GM11168 (cell line): ENCODE data around the gene ABLIM3.
"Not testable (repeated sequence)": the region's sequence is repeated elsewhere in the genome, so short reads cannot be mapped to it uniquely, and the experiment has no call there.

Experiments used
- in situ Hi-C: fragments of 300-500 bp; cut with MboI; formaldehyde crosslinking; loops from one replicate; pipeline ENCODE4 v1.12.0; 2022; ENCODE audit warnings: low sequenced_read_pairs; ENCODE audit not compliant: unreplicated experiment

Gene ABLIM3

GRCh38 chr5:149181732-149182131 is 40.4 kb downstream of the ABLIM3 start:
- in situ Hi-C loops, result no loop called here

GRCh38 chr5:149182241-149182640 is 40.9 kb downstream of the ABLIM3 start:
- in situ Hi-C loops, result no loop called here

GRCh38 chr5:149185067-149185466 is 43.8 kb downstream of the ABLIM3 start:
- in situ Hi-C loops, result no loop called here

DNA sequence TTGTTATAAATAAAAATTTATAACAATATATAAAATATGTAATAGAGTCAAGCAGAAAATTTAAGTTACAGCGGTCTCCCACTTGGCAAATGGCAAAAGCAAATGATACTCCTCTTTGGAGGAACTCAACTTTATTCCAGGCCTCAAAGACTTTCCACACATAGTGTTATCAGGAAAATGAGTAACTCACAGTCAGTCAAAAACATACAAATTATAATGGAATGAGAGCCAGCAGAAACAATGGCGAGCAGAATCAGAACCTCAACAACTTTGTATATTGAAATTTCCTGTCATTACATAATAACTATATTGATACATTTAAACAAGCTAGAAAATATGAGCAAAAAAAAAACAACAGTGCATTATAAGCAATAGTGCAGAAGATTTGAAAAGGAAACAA is 45.2 kb downstream of the ABLIM3 start:
- in situ Hi-C loops, result no loop called here

DNA sequence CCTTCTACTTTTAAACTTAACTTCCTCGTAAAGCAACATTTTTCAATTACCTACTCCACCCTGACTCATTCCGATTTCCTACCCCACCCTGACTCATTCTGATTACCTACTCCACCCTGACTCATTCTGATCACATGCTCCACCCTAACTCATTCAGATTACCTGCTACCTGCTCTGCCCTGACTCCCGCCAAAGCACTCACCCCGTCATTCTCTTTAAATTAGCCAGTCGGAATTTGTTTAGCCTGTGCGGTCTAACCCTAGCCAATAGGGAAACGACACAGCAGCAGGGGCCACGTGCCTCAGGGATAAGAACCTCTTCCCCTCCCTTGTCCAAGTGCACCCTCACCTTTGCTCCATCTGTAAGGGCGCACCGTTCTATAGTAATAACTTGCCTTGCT is 46.3 kb downstream of the ABLIM3 start:
- in situ Hi-C loops, result not testable (repeated sequence)

GRCh38 chr5:149188383-149188782 is 47.1 kb downstream of the ABLIM3 start:
- in situ Hi-C loops, result no loop called here

DNA sequence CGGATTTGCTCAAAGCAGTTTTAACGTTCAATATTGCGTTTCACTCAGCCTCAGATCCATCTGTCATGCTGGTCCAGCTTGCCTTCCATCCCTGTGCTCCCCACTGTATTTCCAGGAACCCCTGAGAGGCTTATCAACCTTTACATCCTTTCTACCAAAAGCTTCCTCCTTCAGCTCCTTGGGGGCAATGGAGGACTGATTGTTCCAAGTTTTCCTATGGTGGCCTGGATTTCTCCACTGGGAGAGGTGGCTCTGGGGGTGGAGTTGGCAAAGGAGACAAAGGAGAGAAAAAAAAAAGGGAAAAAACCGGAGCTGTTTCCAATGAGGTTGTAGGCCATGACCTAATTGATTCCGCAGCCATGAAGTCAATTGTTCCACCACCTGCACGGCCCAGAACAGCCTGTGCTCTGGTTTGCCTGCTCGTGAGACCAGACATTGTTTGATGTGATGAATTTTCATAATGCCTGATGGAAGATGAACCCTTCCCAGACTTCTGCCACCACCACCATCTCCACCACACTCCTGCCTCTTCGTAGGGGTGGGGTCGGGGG is 54.1 kb downstream of the ABLIM3 start:
- in situ Hi-C loops, result no loop called here

DNA sequence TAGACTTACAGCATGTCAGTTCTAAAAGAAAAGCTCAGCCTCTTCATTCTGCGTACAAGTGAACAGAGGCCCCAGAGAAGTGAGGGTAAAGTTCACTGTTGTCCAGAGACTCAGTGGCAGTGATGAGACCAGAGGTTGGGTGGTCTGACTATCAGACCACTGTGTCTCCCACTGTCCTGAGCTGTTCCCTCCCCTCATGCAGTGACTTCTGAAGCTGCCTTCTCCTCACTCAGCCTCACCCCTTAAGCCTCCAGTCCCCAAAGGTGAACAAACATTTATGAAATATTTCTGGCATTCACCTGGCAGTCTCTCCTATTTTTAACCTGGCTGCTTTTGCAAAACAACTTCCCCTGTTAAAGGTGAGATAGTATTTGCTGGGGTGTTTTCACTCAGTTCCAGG is 54.7 kb downstream of the ABLIM3 start:
- in situ Hi-C loops, result no loop called here

DNA sequence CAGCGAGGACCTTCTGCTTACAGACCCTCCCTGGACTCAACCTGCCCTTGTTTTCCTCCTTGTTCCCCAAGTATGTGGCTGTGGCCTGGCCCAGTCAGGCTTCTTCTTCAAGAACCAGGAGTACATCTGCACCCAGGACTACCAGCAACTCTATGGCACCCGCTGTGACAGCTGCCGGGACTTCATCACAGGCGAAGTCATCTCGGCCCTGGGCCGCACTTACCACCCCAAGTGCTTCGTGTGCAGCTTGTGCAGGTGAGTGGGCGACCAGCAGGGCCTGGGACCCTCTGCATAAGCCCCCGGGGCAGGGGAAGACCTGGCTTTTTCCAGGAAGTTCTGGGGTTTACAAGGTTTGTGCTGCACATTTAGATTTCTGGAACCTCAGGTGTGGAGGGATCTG is 56.9 kb downstream of the ABLIM3 start:
- in situ Hi-C loops, result no loop called here

DNA sequence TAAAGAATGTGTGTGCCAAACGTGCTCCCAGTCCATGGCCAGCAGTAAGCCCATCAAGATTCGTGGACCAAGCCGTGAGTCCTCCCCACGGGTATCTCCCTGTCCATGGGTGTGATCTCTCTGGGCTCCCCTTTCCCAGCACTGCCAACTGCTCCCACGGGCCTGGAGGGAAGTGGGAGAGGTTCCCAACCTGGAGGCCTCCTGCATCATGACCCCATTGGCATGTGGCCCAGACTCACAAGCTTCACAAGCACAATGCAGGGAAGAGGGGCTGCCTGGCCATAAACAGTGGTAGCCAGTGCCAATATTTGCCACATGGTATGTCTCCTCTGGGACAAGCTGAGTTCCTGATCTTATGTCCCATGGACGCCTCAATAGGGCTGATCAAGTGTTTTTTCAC is 59.1 kb downstream of the ABLIM3 start:
- in situ Hi-C loops, result no loop called here

- in situ Hi-C loops, result no loop called here
Observed at GRCh38 chr5:149201121-149201637, 59.9 kb downstream of the ABLIM3 start.

- in situ Hi-C loops, result no loop called here
Observed at GRCh38 chr5:149202910-149203451, 61.7 kb downstream of the ABLIM3 start.

DNA sequence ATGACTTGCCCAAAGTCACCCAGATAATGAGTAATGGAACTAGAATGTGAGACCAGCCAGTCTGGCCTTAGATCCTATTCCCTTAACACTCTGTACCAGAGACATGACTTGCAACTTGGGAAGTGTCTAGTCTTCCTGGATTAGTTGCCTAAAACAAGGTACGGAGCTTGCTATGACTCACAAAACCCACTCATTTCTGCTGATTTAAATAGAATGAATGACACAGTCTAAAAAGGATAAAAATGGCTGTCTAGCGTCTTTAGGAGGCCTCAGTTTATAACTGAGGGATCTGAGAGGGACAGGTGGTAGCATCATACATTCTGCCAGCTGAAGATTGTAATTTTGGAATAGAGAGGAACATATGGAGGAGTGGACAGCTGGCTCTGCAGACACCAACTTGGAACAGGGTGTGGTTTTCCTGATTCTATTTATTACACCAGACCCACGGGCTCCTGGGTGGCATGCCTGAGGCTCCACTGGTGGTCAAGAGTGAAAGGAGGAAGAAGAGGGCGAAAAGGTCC is 62.7 kb downstream of the ABLIM3 start:
- in situ Hi-C loops, result no loop called here

DNA sequence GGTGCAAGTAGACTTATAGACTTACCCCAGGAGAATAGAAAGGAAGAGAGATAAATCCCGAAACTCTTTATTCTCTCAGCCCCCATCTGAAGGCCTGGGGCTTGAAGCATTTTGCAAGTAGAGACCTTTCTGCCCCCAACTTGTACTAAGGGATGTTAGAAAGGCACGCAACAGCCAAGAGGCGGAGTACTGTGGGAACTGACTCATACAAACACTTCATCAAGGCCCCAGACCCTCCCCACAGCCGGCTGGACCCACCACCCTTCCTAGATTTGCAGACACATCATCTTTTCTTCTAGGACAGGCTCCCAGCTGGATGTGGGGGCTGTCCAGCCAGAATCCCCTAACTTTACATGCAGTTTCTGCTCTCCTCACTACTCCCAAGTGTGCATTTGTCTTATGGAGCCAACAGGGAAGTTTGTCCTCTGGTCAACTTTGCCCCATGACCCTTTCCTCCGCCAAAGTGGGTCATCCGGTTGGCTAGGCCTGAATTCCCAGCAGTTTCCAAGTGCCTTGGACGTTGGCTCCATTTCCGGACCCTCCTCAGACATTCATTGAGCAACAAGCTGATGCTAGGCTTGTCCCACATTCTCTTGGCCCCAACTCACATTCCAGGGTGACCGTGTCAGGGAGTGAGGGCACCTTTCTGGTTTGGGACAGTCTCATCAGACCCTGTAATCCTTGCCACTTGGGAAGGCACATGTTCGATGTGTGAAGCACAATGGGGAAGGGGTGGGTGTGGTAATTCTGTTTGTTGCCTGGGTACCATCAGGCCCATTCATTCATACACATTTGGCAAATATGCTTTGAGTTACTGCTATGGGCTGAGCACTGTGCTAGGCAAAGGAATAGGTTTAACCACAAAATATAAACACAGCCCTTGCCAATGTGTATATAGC is 64.6 kb downstream of the ABLIM3 start:
- in situ Hi-C loops, result no loop called here

GRCh38 chr5:149206524-149207141 is 65.3 kb downstream of the ABLIM3 start:
- in situ Hi-C loops, result no loop called here

GRCh38 chr5:149207831-149208230 is 66.5 kb downstream of the ABLIM3 start:
- in situ Hi-C loops, result no loop called here

DNA sequence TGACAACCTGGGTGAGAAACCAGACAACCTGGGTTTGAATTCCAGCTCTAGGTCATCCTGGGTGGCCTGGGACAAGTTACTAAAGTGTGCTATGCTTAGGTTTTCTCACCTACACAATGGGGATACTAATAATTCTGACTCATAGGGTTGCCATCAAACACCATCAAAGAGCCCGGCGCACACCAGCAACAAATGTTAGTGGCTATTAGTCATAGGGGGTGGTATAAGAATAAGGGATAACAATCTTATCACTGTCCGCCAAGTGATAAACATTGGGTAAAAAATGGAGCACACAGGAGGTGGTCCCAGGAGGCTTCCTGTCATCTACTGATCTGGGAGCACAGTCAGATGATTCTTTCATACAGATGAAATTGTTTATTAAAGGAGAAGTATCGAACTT is 68.9 kb downstream of the ABLIM3 start:
- in situ Hi-C loops, result no loop called here

- in situ Hi-C loops, result no loop called here
Observed at GRCh38 chr5:149210968-149211490, 69.7 kb downstream of the ABLIM3 start.

DNA sequence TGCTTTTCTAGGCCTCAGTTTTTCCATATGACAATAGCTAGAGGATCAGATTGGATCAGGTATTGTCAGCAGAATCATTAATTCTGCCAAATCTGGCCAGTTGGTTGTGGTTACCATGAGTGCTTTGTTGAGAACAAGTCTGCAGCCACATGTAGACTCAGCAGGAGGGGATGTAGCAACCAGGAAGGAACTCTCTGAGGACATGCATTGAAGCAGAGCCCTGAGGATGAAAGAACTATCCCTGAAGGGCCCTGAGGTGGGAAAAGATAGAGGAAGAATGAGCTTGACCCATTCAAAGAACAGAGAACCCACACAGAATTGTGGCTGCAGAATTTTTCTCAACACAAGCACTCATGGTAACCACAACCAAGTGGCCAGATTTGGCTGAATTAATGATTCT is 70.3 kb downstream of the ABLIM3 start:
- in situ Hi-C loops, result no loop called here

GRCh38 chr5:149212198-149212951 is 71.1 kb downstream of the ABLIM3 start:
- in situ Hi-C loops, result no loop called here
